Trophoblast cell (in vitro differentiated cells and primary cell): Measurements from ENCODE around the gene ADAM8.
"Not testable (repeated sequence)": the region's sequence is repeated elsewhere in the genome, so short reads cannot be mapped to it uniquely, and the experiment has no call there.

Experiments
- DNase-seq, 2 donors: peaks; one replicate each; pipeline ENCODE4 v3.0.0-alpha.2; 2016
- H2AFZ ChIP-seq: 2 replicates; pipeline ENCODE4 v1.6.1; 2013; ENCODE audit warnings: low read length, moderate library complexity, mild to moderate bottlenecking; ENCODE audit not compliant: insufficient read depth, poor library complexity
- H2AK5ac ChIP-seq: 2 replicates; pipeline ENCODE4 v1.6.1; 2013; ENCODE audit warnings: mild to moderate bottlenecking, low read length
- H2BK120ac ChIP-seq: 2 replicates; pipeline ENCODE4 v1.6.1; 2013; ENCODE audit warnings: low read length, mild to moderate bottlenecking, moderate library complexity; ENCODE audit not compliant: insufficient read depth, poor library complexity
- H2BK12ac ChIP-seq: 2 replicates; pipeline ENCODE4 v1.6.1; 2013; ENCODE audit warnings: mild to moderate bottlenecking, low read length, moderate library complexity
- H2BK5ac ChIP-seq: 2 replicates; pipeline ENCODE4 v1.6.1; 2013; ENCODE audit warnings: low read length, low read depth, moderate library complexity, mild to moderate bottlenecking; ENCODE audit not compliant: poor library complexity
- H3K14ac ChIP-seq: 2 replicates; pipeline ENCODE4 v1.6.1; 2013; ENCODE audit warnings: mild to moderate bottlenecking, low read length
- H3K18ac ChIP-seq: 2 replicates; pipeline ENCODE4 v1.6.1; 2013; ENCODE audit warnings: mild to moderate bottlenecking, low read length
- H3K23ac ChIP-seq: 2 replicates; pipeline ENCODE4 v1.6.1; 2013; ENCODE audit warnings: low read length
- H3K27ac ChIP-seq: 2 replicates; pipeline ENCODE4 v1.5.1; 2013; ENCODE audit warnings: low read depth, mild to moderate bottlenecking, inconsistent platforms, low read length, moderate library complexity
- H3K27me3 ChIP-seq: 2 replicates; pipeline ENCODE4 v1.6.1; 2013; ENCODE audit warnings: inconsistent platforms, mild to moderate bottlenecking, low read length, moderate library complexity; ENCODE audit not compliant: insufficient read depth
- H3K36me3 ChIP-seq, 2 experiments: 1 replicate in 1 of 2; 2 replicates in 1 of 2; pipeline ENCODE4 v1.6.1; 2013; ENCODE audit warnings: low read length in 2 of 2, mild to moderate bottlenecking in 2 of 2, moderate library complexity in 1 of 2; ENCODE audit not compliant: insufficient read depth in 2 of 2, control insufficient read depth in 1 of 2
- H3K4ac ChIP-seq: 2 replicates; pipeline ENCODE4 v1.6.1; 2013; ENCODE audit warnings: low read depth, mild to moderate bottlenecking, low read length, moderate library complexity
- H3K4me1 ChIP-seq, 2 experiments: 1 replicate in 1 of 2; 2 replicates in 1 of 2; pipeline ENCODE4 v1.6.1; 2013; ENCODE audit warnings: low read length in 2 of 2, mild to moderate bottlenecking in 2 of 2, moderate library complexity in 1 of 2; ENCODE audit not compliant: insufficient read depth in 2 of 2, control insufficient read depth in 1 of 2
- H3K4me2 ChIP-seq: 2 replicates; pipeline ENCODE4 v1.6.1; 2013; ENCODE audit warnings: inconsistent platforms, mild to moderate bottlenecking, low read length, moderate library complexity
- H3K4me3 ChIP-seq: 2 replicates; pipeline ENCODE4 v1.5.1; 2013; ENCODE audit warnings: mild to moderate bottlenecking, low read depth, low read length, inconsistent platforms
- H3K79me1 ChIP-seq: one replicate; pipeline ENCODE4 v1.6.1; 2013; ENCODE audit warnings: low read length
- H3K79me2 ChIP-seq: 2 replicates; pipeline ENCODE4 v1.6.1; 2013; ENCODE audit warnings: low read length, mild to moderate bottlenecking; ENCODE audit not compliant: control insufficient read depth, insufficient read depth, poor library complexity
- H3K9ac ChIP-seq: 2 replicates; pipeline ENCODE4 v1.6.1; 2013; ENCODE audit warnings: mild to moderate bottlenecking, low read length
- H3K9me3 ChIP-seq: 2 replicates; pipeline ENCODE4 v1.6.1; 2013; ENCODE audit warnings: low read depth, mild to moderate bottlenecking, control low read depth, inconsistent platforms, low read length; ENCODE audit not compliant: insufficient read depth
- H4K12ac ChIP-seq: 2 replicates; pipeline ENCODE4 v1.6.1; 2013; ENCODE audit warnings: low read depth, mild to moderate bottlenecking, low read length, moderate library complexity
- H4K8ac ChIP-seq: 2 replicates; pipeline ENCODE4 v1.6.1; 2013; ENCODE audit warnings: low read depth, mild to moderate bottlenecking, low read length, moderate library complexity
- H4K91ac ChIP-seq: one replicate; pipeline ENCODE4 v1.6.1; 2013; ENCODE audit warnings: low read depth, mild to moderate bottlenecking, low read length, moderate library complexity
- WGBS: extraction: QIAGEN DNeasy Blood & Tissue Kit; methylation state at CpG from one replicate; pipeline ENCODE4 v1.1.7; 2013; ENCODE audit warnings: missing lambda C conversion rate; ENCODE audit not compliant: insufficient read length, insufficient coverage; ENCODE audit errors: extremely low coverage; 5-methylcytosine and 5-hydroxymethylcytosine counted together

ADAM8 gene

DNA sequence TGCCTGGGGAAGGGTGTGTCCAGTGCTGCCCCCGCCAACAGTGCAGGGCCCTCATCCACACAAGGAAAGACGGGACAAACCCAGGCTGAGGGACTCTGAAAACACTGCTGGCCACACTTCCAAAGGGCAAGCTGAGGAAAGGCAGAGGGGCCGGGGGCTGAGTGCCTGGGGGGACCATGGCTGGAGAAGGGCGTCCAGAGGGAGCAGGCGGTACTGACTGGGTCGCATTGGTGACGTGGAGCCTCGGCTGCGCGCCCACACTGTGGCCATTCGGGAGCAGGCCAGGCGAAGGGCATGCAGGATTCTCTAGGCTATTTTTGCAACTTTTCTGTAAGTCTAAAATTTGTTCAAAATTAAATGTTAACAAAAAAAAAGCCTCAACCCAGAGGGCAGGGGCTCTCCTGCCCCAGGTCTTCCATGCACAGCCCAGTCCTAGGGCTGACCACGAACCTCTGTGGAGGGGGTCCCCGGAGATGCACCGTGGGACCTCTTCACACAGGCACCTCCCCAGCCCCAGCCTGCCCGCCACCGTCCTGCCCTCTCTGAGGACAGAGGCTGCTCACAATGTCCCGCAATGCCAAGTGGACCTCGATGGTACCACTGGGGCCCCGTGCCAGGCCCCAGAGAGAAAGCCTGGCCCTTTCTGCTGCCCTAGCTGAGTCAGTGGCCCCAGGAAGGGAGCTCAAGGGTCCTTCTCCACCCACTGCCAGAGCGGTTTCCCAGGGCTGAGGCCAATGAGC lies 10.4 kb downstream of the ADAM8 start:
- no peak overlapping the region for H2AFZ ChIP-seq
- no peak overlapping the region for H3K9ac ChIP-seq
- H3K23ac ChIP-seq = no peak overlapping the region
- peaks cover 4% of the 10 kb centered on the region for H3K79me1 ChIP-seq
- H3K4me3 ChIP-seq = no peak overlapping the region
- H4K91ac ChIP-seq = no peak overlapping the region
- no peaks in the 10 kb centered on the region for H3K27me3 ChIP-seq
- no peak overlapping the region for H3K4ac ChIP-seq
- H2AK5ac ChIP-seq = no peak overlapping the region
- H2BK120ac ChIP-seq = no peak overlapping the region
- H3K27ac ChIP-seq = no peak overlapping the region
- H3K79me2 ChIP-seq = peaks cover 2% of the 10 kb centered on the region
- H3K9me3 ChIP-seq = peaks cover 2% of the 10 kb centered on the region
- H3K14ac ChIP-seq = no peak overlapping the region
- peaks cover 2% of the 10 kb centered on the region in 2 experiments for H3K4me1 ChIP-seq
- no peak overlapping the region for H4K8ac ChIP-seq
- H4K12ac ChIP-seq = no peak overlapping the region
- H2BK5ac ChIP-seq = no peak overlapping the region
- no peak for DNase-seq
- no peak overlapping the region for H3K18ac ChIP-seq
- H3K4me2 ChIP-seq = no peak overlapping the region
- H2BK12ac ChIP-seq = no peak overlapping the region
- H3K36me3 ChIP-seq = peaks cover 7 to 15% of the 10 kb centered on the region in 2 experiments
- WGBS = no CpG with 5 or more reads among the region's 21 CpGs

DNA sequence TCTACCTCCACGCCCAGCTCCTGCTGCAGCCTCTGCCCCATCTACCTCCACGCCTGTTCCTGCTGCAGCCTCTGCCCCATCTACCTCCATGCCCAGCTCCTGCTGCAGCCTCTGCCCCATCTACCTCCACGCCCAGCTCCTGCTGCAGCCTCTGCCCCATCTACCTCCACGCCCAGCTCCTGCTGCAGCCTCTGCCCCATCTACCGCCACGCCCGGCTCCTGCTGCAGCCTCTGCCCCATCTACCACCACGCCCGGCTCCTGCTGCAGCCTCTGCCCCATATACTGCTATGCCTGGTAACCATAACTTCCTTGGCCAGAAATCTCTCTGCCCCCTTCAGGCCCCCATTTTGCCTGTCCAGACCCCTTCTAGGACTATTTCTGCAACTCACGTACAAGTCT lies 11.6 kb downstream of the ADAM8 start:
- not testable (repeated sequence) for H3K4me2 ChIP-seq, H3K23ac ChIP-seq, H2AFZ ChIP-seq, H3K36me3 ChIP-seq, H3K9ac ChIP-seq, H3K79me1 ChIP-seq, H2BK5ac ChIP-seq, H2AK5ac ChIP-seq, H4K8ac ChIP-seq, H3K79me2 ChIP-seq, H3K4me1 ChIP-seq, DNase-seq, H3K14ac ChIP-seq, H3K27ac ChIP-seq, H4K91ac ChIP-seq, H3K4me3 ChIP-seq, H4K12ac ChIP-seq, H2BK120ac ChIP-seq, H3K18ac ChIP-seq, H2BK12ac ChIP-seq, H3K27me3 ChIP-seq, H3K4ac ChIP-seq, H3K9me3 ChIP-seq
- no CpG with 5 or more reads among the region's 10 CpGs for WGBS

DNA sequence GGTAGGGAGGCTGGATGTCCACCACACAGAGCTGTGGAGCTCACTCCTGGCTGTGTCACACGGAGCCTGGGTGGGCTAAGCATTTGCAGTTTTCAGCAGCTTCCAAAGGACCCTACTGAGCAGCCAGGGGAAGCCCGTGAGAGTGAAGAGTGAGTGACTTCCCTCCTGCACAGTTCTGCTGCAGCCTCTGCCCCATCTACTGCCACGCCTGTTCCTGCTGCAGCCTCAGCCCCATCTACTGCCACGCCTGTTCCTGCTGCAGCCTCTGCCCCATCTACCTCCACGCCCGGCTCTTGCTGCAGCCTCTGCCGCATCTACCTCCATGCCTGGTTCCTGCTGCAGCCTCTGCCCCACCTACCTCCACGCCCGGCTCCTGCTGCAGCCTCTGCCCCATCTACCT lies 12.2 kb downstream of the ADAM8 start:
- H3K79me2 ChIP-seq = peaks cover 2% of the 10 kb centered on the region
- H3K4me3 ChIP-seq = no peak overlapping the region
- H3K23ac ChIP-seq = no peak overlapping the region
- H2AFZ ChIP-seq = no peak overlapping the region
- H3K9me3 ChIP-seq = peaks cover 2% of the 10 kb centered on the region
- no peak overlapping the region for H3K18ac ChIP-seq
- H3K4ac ChIP-seq = no peak overlapping the region
- no peak overlapping the region for H2BK120ac ChIP-seq
- no CpG with 5 or more reads among the region's 9 CpGs for WGBS
- no peak overlapping the region for H3K14ac ChIP-seq
- H4K8ac ChIP-seq = no peak overlapping the region
- no peak overlapping the region for H2AK5ac ChIP-seq
- no peak overlapping the region for H2BK12ac ChIP-seq
- peaks cover 0 to 5% of the 10 kb centered on the region in 2 experiments for H3K36me3 ChIP-seq
- H3K27ac ChIP-seq = no peak overlapping the region
- H2BK5ac ChIP-seq = no peak overlapping the region
- no peak for DNase-seq
- H3K79me1 ChIP-seq = peaks cover 4% of the 10 kb centered on the region
- H3K9ac ChIP-seq = no peak overlapping the region
- H3K4me1 ChIP-seq = peaks cover 4% of the 10 kb centered on the region in 2 experiments
- no peak overlapping the region for H4K12ac ChIP-seq
- no peak overlapping the region for H4K91ac ChIP-seq
- H3K4me2 ChIP-seq = no peak overlapping the region
- H3K27me3 ChIP-seq = no peaks in the 10 kb centered on the region

DNA sequence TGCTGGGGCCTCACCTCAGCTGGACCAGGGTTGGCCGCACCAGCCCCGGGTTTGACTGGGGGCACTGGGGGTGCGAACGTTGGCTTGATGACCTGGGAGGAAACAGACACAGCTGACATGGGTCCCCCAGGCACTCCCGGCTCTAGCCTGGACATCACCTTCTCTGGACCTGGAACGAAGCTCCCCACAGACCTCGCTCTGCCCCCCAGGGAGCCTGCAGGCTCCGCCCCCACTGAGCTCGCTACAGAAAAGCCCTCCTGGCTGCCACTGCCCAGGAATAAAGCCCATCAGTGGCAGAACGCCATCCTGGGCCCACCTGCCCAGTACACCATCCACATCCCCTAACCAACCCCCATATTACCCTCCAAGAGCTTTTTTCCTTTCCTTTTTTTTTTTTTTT lies 13.0 kb downstream of the ADAM8 start:
- no peak for DNase-seq
- H3K4me2 ChIP-seq = no peak overlapping the region
- no CpG with 5 or more reads among the region's 10 CpGs for WGBS
- peaks cover 4% of the 10 kb centered on the region in 2 experiments for H3K4me1 ChIP-seq
- H3K27ac ChIP-seq = no peak overlapping the region
- no peak overlapping the region for H2AK5ac ChIP-seq
- H4K91ac ChIP-seq = no peak overlapping the region
- no peak overlapping the region for H3K4ac ChIP-seq
- H4K8ac ChIP-seq = no peak overlapping the region
- H3K36me3 ChIP-seq = peaks cover 0 to 5% of the 10 kb centered on the region in 2 experiments
- H3K79me2 ChIP-seq = peaks cover 2% of the 10 kb centered on the region
- peaks cover 4% of the 10 kb centered on the region for H3K79me1 ChIP-seq
- no peaks in the 10 kb centered on the region for H3K27me3 ChIP-seq
- H3K4me3 ChIP-seq = no peak overlapping the region
- no peak overlapping the region for H3K14ac ChIP-seq
- no peak overlapping the region for H3K23ac ChIP-seq
- no peak overlapping the region for H3K9ac ChIP-seq
- H3K18ac ChIP-seq = no peak overlapping the region
- no peak overlapping the region for H2BK120ac ChIP-seq
- H4K12ac ChIP-seq = no peak overlapping the region
- H2BK12ac ChIP-seq = no peak overlapping the region
- peaks cover 2% of the 10 kb centered on the region for H3K9me3 ChIP-seq
- H2BK5ac ChIP-seq = no peak overlapping the region
- H2AFZ ChIP-seq = no peak overlapping the region
